Neural cell (in vitro differentiated cells): ENCODE measurements around the gene PDC.

Experiments used
- EP300 ChIP-seq: fragments of 450-650 bp; conservative IDR thresholded peaks from 2 replicates; pipeline ENCODE4 v1.6.1; 2014; ENCODE audit warnings: antibody characterized with exemption, mild to moderate bottlenecking, moderate library complexity; ENCODE audit not compliant: poor library complexity, severe bottlenecking
- EZH2 ChIP-seq: fragments of 200-600, 300-800 bp; shearing (Covaris generic), sonication (generic); IDR thresholded peaks from 2 replicates; pipeline ENCODE4 v1.6.1; 2014; ENCODE audit warnings: antibody characterized with exemption, low read length, borderline replicate concordance, mild to moderate bottlenecking; ENCODE audit not compliant: insufficient read depth, poor library complexity, severe bottlenecking
- POLR2AphosphoS5 ChIP-seq: IDR thresholded peaks from 2 replicates; pipeline ENCODE4 v1.6.1; 2012
- RAD21 ChIP-seq: fragments of 450-650 bp; conservative IDR thresholded peaks from 2 replicates; pipeline ENCODE4 v1.6.1; 2014; ENCODE audit warnings: antibody characterized with exemption, mild to moderate bottlenecking, moderate library complexity
- SMC3 ChIP-seq: fragments of 450-650 bp; conservative IDR thresholded peaks from 2 replicates; pipeline ENCODE4 v1.6.1; 2014; ENCODE audit warnings: antibody characterized with exemption, mild to moderate bottlenecking, moderate library complexity; ENCODE audit not compliant: poor library complexity
- TAF1 ChIP-seq: IDR thresholded peaks from 2 replicates; pipeline ENCODE4 v1.6.1; 2012; ENCODE audit warnings: low read depth
- TF ChIP-seq, protein P1 (sequence below): fragments of 450-650 bp; IDR thresholded peaks from 2 replicates; pipeline ENCODE4 v1.5.1; 2014; ENCODE audit warnings: antibody characterized with exemption, mild to moderate bottlenecking, moderate library complexity; ENCODE audit not compliant: poor library complexity, severe bottlenecking
- TF ChIP-seq, protein P2 (sequence below): IDR thresholded peaks from 2 replicates; pipeline ENCODE4 v1.6.1; 2012; ENCODE audit warnings: borderline replicate concordance

DNA sequence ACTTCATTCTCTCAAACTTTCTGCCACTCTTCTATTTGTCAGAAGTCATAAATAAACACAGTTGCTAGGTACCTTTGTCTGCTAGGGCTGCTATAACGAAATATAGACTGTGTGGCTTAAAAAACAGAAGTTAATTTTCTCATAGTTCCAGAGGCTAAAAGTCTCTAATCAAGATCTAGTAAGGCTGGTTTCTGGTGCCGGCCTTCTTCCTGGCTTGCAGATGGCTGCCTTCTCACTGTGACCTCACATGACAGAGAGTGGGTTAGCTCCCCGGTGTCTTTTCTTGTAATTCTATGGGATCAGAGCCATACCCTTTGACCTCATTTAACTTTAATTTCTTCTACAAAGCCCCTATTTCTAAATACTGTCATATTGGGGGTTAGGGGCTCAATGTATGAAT lies 5.9 kb downstream of the PDC start:
- TF ChIP-seq, protein P1, sequence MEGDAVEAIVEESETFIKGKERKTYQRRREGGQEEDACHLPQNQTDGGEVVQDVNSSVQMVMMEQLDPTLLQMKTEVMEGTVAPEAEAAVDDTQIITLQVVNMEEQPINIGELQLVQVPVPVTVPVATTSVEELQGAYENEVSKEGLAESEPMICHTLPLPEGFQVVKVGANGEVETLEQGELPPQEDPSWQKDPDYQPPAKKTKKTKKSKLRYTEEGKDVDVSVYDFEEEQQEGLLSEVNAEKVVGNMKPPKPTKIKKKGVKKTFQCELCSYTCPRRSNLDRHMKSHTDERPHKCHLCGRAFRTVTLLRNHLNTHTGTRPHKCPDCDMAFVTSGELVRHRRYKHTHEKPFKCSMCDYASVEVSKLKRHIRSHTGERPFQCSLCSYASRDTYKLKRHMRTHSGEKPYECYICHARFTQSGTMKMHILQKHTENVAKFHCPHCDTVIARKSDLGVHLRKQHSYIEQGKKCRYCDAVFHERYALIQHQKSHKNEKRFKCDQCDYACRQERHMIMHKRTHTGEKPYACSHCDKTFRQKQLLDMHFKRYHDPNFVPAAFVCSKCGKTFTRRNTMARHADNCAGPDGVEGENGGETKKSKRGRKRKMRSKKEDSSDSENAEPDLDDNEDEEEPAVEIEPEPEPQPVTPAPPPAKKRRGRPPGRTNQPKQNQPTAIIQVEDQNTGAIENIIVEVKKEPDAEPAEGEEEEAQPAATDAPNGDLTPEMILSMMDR, result no peak
- no peak for TF ChIP-seq SMC3
- TF ChIP-seq EZH2, result no peak
- TF ChIP-seq TAF1, result no peak
- no peak for TF ChIP-seq EP300
- TF ChIP-seq POLR2AphosphoS5, result no peak
- no peak for TF ChIP-seq RAD21
- TF ChIP-seq, protein P2, sequence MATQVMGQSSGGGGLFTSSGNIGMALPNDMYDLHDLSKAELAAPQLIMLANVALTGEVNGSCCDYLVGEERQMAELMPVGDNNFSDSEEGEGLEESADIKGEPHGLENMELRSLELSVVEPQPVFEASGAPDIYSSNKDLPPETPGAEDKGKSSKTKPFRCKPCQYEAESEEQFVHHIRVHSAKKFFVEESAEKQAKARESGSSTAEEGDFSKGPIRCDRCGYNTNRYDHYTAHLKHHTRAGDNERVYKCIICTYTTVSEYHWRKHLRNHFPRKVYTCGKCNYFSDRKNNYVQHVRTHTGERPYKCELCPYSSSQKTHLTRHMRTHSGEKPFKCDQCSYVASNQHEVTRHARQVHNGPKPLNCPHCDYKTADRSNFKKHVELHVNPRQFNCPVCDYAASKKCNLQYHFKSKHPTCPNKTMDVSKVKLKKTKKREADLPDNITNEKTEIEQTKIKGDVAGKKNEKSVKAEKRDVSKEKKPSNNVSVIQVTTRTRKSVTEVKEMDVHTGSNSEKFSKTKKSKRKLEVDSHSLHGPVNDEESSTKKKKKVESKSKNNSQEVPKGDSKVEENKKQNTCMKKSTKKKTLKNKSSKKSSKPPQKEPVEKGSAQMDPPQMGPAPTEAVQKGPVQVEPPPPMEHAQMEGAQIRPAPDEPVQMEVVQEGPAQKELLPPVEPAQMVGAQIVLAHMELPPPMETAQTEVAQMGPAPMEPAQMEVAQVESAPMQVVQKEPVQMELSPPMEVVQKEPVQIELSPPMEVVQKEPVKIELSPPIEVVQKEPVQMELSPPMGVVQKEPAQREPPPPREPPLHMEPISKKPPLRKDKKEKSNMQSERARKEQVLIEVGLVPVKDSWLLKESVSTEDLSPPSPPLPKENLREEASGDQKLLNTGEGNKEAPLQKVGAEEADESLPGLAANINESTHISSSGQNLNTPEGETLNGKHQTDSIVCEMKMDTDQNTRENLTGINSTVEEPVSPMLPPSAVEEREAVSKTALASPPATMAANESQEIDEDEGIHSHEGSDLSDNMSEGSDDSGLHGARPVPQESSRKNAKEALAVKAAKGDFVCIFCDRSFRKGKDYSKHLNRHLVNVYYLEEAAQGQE, result no peak
